HepG2 (cell line): ENCODE measurements around the gene C1R. TPM values are rescaled to one million over a fixed set of nuclear protein-coding genes. Genes with fewer than 3 reads are reported as not detected.

Experiments used
- BCL6 ChIP-seq: IDR thresholded peaks from 2 replicates; pipeline ENCODE4 v1.6.1; 2016; ENCODE audit warnings: missing genetic modification reagents, missing compliant biosample characterization
- CEBPB ChIP-seq: IDR thresholded peaks from 2 replicates; pipeline ENCODE4 v1.6.1; 2011; ENCODE audit warnings: low read depth, low read length, improper control_type of control experiment, borderline replicate concordance
- JUN ChIP-seq: sonication (generic); formaldehyde crosslinking; IDR thresholded peaks from 2 replicates; pipeline ENCODE4 v1.4.0; 2020; ENCODE audit warnings: mild to moderate bottlenecking, missing genetic modification reagents
- POLR2A ChIP-seq, 2 experiments: IDR thresholded peaks; 2 replicates each; pipeline ENCODE4 v1.6.1; 2011; ENCODE audit warnings: low read depth in 2 of 2, low read length in 2 of 2, mild to moderate bottlenecking in 1 of 2, moderate library complexity in 1 of 2; ENCODE audit not compliant: insufficient read depth in 1 of 2
- RBFOX2 ChIP-seq: fragments of 200-400 bp; formaldehyde crosslinking; IDR thresholded peaks from 2 replicates; pipeline ENCODE4 v1.6.1; 2017; ENCODE audit warnings: low read depth, mild to moderate bottlenecking, low read length
- RFXANK ChIP-seq: IDR thresholded peaks from 2 replicates; pipeline ENCODE4 v1.6.1; 2016
- SOX5 ChIP-seq: IDR thresholded peaks from 2 replicates; pipeline ENCODE4 v1.6.1; 2016; ENCODE audit warnings: borderline replicate concordance
- SOX6 ChIP-seq, 2 experiments: fragments of 450-650 bp in 1 of 2; sonication (generic) in 1 of 2; formaldehyde crosslinking in 1 of 2; IDR thresholded peaks; 2 replicates each; pipeline versions ENCODE4 v1.4.0 to v1.6.1; 2017 to 2020; ENCODE audit warnings: antibody characterized with exemption in 1 of 2, mild to moderate bottlenecking in 1 of 2, missing genetic modification reagents in 1 of 2
- TAF1 ChIP-seq: sonication (generic); formaldehyde crosslinking; IDR thresholded peaks from 2 replicates; pipeline ENCODE4 v1.4.0; 2020; ENCODE audit warnings: missing genetic modification reagents
- YEATS4 ChIP-seq: sonication (generic); formaldehyde crosslinking; IDR thresholded peaks from 2 replicates; pipeline ENCODE4 v1.4.0; 2020; ENCODE audit warnings: missing genetic modification reagents, borderline replicate concordance
- ZNF264 ChIP-seq: sonication (generic); formaldehyde crosslinking; IDR thresholded peaks from 2 replicates; pipeline ENCODE4 v1.4.0; 2020; ENCODE audit warnings: missing genetic modification reagents
- ZNF879 ChIP-seq: sonication (generic); formaldehyde crosslinking; IDR thresholded peaks from 2 replicates; pipeline ENCODE4 v1.8.1; 2023; ENCODE audit warnings: missing genetic modification reagents
- ZXDC ChIP-seq: sonication (generic); formaldehyde crosslinking; IDR thresholded peaks from 2 replicates; pipeline ENCODE4 v1.5.0; 2020; ENCODE audit warnings: mild to moderate bottlenecking, missing genetic modification reagents
- polyA plus RNA-seq, 8 experiments: library from polyadenylated mRNA; depleted of rRNA in 3 of 8; stranded (reverse) in 7 of 8; unstranded in 1 of 8; fragments of >200 nt; fragmentation: Illumina TruSeq in 4 of 8; extraction: Trizol in 4 of 8; gene quantifications; 2 replicates each; pipeline versions ENCODE4 v1.2.1 to v1.2.3, GENCODE V29; 2011 to 2016; ENCODE audit warnings: low read depth in 4 of 8, missing spikeins in 1 of 8, mixed read lengths in 1 of 8; ENCODE audit not compliant: insufficient read depth in 1 of 8
- total RNA-seq, 5 experiments: library from RNA; depleted of rRNA; stranded (reverse); fragments of >200 nt; fragmentation: Illumina TruSeq; extraction: Trizol; gene quantifications; 2 replicates each; pipeline ENCODE4 v1.2.3, GENCODE V29; 2016; ENCODE audit warnings: low read depth in 1 of 5
- TF ChIP-seq, protein P1 (sequence below): sonication (generic); formaldehyde crosslinking; IDR thresholded peaks from 2 replicates; pipeline ENCODE4 v1.4.0; 2020; ENCODE audit warnings: missing genetic modification reagents
- TF ChIP-seq, protein P2 (sequence below): sonication (generic); formaldehyde crosslinking; IDR thresholded peaks from 2 replicates; pipeline ENCODE4 v1.5.0; 2020; ENCODE audit warnings: mild to moderate bottlenecking, missing genetic modification reagents
- TF ChIP-seq, protein P3 (sequence below): sonication (generic); formaldehyde crosslinking; IDR thresholded peaks from 2 replicates; pipeline ENCODE4 v1.4.0; 2020; ENCODE audit warnings: mild to moderate bottlenecking, missing genetic modification reagents
- TF ChIP-seq, protein P4 (sequence below): IDR thresholded peaks from 2 replicates; pipeline ENCODE4 v1.6.1; 2016; ENCODE audit warnings: missing compliant biosample characterization, missing genetic modification reagents, borderline replicate concordance

Gene C1R
- total and polyA plus RNA-seq, 2 of the 13 experiments (the other 11 are each of a cell fraction or from before 2014, with no cell fraction given) = 3.5 to 6.5 TPM

DNA sequence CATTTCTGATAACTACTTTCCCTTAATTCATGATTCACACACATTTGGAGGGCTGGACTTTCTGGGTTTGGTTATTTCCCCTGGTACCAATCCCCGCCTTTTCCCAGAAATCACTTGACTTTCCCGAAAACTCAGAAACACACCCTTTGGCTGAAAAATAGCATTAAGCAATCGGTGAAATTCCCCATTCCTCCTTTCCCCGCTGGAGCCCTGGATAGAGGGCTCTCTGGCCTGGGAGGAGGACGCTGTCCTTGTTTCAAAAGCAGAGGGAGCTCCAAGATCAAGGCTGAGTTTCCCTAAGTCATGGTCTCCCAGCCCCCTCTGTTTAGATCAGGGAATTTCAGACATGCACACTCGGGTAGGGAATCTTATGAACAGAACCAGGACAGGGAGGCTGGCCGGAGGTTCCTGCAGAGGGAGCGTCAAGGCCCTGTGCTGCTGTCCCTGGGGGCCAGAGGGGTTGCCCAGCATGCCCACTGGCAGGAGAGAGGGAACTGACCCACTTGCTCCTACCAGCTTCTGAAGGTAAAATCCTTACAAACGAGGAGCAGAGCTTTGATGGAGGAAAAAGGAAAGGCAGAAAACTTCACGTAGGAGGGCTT is 31.8 kb downstream of the C1R start, which contains the start of gene C1S (continued):
- TF ChIP-seq ZNF264 (CRISPR knock-in tag) (no peak), YEATS4 (no peak), TAF1 (CRISPR knock-in tag) (no peak), SOX6 (IDR thresholded peaks at IDR 0.05) (no peak), SOX6 (CRISPR knock-in tag; IDR thresholded peaks at IDR 0.05) (no peak), RBFOX2 (no peak), JUN (CRISPR knock-in tag) (no peak), ZNF879 (CRISPR knock-in tag) (no peak), POLR2A (IDR thresholded peaks at IDR 0.05; ENCODE audit: insufficient read depth in 1 of 2, low read depth in 2 of 2, low read length in 2 of 2) (no peak), SOX5 (CRISPR knock-in tag) (peak; percentile 50), ZXDC (CRISPR knock-in tag) (no peak), BCL6 (peak; percentile 42; the same call in 1 of the 2 replicates), RFXANK (CRISPR knock-in tag) (no peak), CEBPB (peak; percentile 73)
- TF ChIP-seq, protein P1, sequence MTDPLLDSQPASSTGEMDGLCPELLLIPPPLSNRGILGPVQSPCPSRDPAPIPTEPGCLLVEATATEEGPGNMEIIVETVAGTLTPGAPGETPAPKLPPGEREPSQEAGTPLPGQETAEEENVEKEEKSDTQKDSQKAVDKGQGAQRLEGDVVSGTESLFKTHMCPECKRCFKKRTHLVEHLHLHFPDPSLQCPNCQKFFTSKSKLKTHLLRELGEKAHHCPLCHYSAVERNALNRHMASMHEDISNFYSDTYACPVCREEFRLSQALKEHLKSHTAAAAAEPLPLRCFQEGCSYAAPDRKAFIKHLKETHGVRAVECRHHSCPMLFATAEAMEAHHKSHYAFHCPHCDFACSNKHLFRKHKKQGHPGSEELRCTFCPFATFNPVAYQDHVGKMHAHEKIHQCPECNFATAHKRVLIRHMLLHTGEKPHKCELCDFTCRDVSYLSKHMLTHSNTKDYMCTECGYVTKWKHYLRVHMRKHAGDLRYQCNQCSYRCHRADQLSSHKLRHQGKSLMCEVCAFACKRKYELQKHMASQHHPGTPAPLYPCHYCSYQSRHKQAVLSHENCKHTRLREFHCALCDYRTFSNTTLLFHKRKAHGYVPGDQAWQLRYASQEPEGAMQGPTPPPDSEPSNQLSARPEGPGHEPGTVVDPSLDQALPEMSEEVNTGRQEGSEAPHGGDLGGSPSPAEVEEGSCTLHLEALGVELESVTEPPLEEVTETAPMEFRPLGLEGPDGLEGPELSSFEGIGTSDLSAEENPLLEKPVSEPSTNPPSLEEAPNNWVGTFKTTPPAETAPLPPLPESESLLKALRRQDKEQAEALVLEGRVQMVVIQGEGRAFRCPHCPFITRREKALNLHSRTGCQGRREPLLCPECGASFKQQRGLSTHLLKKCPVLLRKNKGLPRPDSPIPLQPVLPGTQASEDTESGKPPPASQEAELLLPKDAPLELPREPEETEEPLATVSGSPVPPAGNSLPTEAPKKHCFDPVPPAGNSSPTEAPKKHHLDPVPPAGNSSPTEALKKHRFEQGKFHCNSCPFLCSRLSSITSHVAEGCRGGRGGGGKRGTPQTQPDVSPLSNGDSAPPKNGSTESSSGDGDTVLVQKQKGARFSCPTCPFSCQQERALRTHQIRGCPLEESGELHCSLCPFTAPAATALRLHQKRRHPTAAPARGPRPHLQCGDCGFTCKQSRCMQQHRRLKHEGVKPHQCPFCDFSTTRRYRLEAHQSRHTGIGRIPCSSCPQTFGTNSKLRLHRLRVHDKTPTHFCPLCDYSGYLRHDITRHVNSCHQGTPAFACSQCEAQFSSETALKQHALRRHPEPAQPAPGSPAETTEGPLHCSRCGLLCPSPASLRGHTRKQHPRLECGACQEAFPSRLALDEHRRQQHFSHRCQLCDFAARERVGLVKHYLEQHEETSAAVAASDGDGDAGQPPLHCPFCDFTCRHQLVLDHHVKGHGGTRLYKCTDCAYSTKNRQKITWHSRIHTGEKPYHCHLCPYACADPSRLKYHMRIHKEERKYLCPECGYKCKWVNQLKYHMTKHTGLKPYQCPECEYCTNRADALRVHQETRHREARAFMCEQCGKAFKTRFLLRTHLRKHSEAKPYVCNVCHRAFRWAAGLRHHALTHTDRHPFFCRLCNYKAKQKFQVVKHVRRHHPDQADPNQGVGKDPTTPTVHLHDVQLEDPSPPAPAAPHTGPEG = no peak
- TF ChIP-seq, protein P2, sequence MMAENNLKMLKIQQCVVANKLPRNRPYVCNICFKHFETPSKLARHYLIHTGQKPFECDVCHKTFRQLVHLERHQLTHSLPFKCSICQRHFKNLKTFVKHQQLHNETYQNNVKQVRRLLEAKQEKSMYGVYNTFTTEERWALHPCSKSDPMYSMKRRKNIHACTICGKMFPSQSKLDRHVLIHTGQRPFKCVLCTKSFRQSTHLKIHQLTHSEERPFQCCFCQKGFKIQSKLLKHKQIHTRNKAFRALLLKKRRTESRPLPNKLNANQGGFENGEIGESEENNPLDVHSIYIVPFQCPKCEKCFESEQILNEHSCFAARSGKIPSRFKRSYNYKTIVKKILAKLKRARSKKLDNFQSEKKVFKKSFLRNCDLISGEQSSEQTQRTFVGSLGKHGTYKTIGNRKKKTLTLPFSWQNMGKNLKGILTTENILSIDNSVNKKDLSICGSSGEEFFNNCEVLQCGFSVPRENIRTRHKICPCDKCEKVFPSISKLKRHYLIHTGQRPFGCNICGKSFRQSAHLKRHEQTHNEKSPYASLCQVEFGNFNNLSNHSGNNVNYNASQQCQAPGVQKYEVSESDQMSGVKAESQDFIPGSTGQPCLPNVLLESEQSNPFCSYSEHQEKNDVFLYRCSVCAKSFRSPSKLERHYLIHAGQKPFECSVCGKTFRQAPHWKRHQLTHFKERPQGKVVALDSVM (CRISPR knock-in tag) = peak; percentile 45; the same call in 1 of the 2 replicates
- TF ChIP-seq, protein P3, sequence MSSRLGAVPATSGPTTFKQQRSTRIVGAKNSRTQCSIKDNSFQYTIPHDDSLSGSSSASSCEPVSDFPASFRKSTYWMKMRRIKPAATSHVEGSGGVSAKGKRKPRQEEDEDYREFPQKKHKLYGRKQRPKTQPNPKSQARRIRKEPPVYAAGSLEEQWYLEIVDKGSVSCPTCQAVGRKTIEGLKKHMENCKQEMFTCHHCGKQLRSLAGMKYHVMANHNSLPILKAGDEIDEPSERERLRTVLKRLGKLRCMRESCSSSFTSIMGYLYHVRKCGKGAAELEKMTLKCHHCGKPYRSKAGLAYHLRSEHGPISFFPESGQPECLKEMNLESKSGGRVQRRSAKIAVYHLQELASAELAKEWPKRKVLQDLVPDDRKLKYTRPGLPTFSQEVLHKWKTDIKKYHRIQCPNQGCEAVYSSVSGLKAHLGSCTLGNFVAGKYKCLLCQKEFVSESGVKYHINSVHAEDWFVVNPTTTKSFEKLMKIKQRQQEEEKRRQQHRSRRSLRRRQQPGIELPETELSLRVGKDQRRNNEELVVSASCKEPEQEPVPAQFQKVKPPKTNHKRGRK = 0 out of 2 replicates have a peak, but pooled peaks have one; percentile 34
- TF ChIP-seq, protein P4, sequence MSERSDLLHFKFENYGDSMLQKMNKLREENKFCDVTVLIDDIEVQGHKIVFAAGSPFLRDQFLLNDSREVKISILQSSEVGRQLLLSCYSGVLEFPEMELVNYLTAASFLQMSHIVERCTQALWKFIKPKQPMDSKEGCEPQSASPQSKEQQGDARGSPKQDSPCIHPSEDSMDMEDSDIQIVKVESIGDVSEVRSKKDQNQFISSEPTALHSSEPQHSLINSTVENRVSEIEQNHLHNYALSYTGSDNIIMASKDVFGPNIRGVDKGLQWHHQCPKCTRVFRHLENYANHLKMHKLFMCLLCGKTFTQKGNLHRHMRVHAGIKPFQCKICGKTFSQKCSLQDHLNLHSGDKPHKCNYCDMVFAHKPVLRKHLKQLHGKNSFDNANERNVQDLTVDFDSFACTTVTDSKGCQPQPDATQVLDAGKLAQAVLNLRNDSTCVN (CRISPR knock-in tag) = peak; percentile 44; the same call in 1 of the 2 replicates
